IMR-90 (cell line): ENCODE data around the gene KLHL6. TPM values are rescaled to one million over a fixed set of nuclear protein-coding genes. Genes with fewer than 3 reads are reported as not detected.

ENCODE experiments used
- ATAC-seq: fragments of 200-7000 bp; cut with Tn5 transposase; 2 replicates; pipeline ENCODE4 v1.9.1; 2020; ENCODE audit warnings: low read depth, mild to moderate bottlenecking, moderate library complexity
- BruUV-seq: library from RNA; stranded (reverse); fragments of 400-500 nt; replicated peaks from 2 replicates; lab custom pipeline; 2021; lab: Mats Ljungman, UMichigan
- CTCF ChIA-PET: fragments of 300-600 bp; formaldehyde crosslinking; extraction: SDS; loops from one replicate; lab custom pipeline; 2021; ENCODE audit warnings: antibody characterized with exemption; lab: Yijun Ruan, JAX
- POLR2A ChIA-PET: fragments of 300-600 bp; sonication (Branson Sonifier 250); formaldehyde crosslinking; loops from one replicate; lab custom pipeline; 2022; ENCODE audit warnings: antibody characterized with exemption; ENCODE audit not compliant: unreplicated experiment; lab: Charles Lee
- DNase-seq: peaks from one replicate; pipeline ENCODE4 v3.0.0; 2013
- H2AFZ ChIP-seq: replicated peaks from 2 replicates; pipeline ENCODE3; 2013; ENCODE audit warnings: low read length, mild to moderate bottlenecking; ENCODE audit not compliant: poor library complexity
- H2AK5ac ChIP-seq: 2 replicates; pipeline ENCODE4 v1.6.1; 2013; ENCODE audit warnings: low read depth, low read length, inconsistent platforms
- H2AK9ac ChIP-seq: replicated peaks from 2 replicates; pipeline ENCODE3; 2013; ENCODE audit warnings: mild to moderate bottlenecking, low read depth, low read length, moderate library complexity; ENCODE audit not compliant: poor library complexity
- H2BK120ac ChIP-seq: 2 replicates; pipeline ENCODE4 v1.6.1; 2013; ENCODE audit warnings: low read depth, low read length, inconsistent platforms
- H2BK15ac ChIP-seq: 3 replicates; pipeline ENCODE4 v1.6.1; 2013; ENCODE audit warnings: low read depth, low read length, inconsistent platforms
- H2BK20ac ChIP-seq: 2 replicates; pipeline ENCODE4 v1.6.1; 2013; ENCODE audit warnings: low read depth, mild to moderate bottlenecking, inconsistent platforms, low read length, moderate library complexity
- H2BK5ac ChIP-seq: 2 replicates; pipeline ENCODE4 v1.6.1; 2013; ENCODE audit warnings: mild to moderate bottlenecking, low read depth, low read length, inconsistent platforms; ENCODE audit not compliant: poor library complexity, severe bottlenecking
- H3K14ac ChIP-seq: replicated peaks from 2 replicates; pipeline ENCODE4 v1.6.1; 2013; ENCODE audit warnings: low read depth, low read length, inconsistent platforms
- H3K18ac ChIP-seq: 2 replicates; pipeline ENCODE4 v1.6.1; 2013; ENCODE audit warnings: low read depth, low read length, control low read depth
- H3K23ac ChIP-seq: 2 replicates; pipeline ENCODE4 v1.6.1; 2013; ENCODE audit warnings: low read depth, low read length, inconsistent platforms
- H3K27ac ChIP-seq: 2 replicates; pipeline ENCODE4 v1.5.1; 2013; ENCODE audit warnings: mild to moderate bottlenecking, control low read depth, low read length; ENCODE audit not compliant: insufficient read depth
- H3K27me3 ChIP-seq: 2 replicates; pipeline ENCODE4 v1.6.1; 2013; ENCODE audit warnings: low read length; ENCODE audit not compliant: control insufficient read depth, insufficient read depth
- H3K36me3 ChIP-seq: 2 replicates; pipeline ENCODE4 v1.6.1; 2013; ENCODE audit warnings: low read length, mixed read lengths; ENCODE audit not compliant: control insufficient read depth, insufficient read depth
- H3K4ac ChIP-seq: 2 replicates; pipeline ENCODE4 v1.6.1; 2013; ENCODE audit warnings: low read depth, low read length, inconsistent platforms
- H3K4me1 ChIP-seq: 2 replicates; pipeline ENCODE4 v1.6.1; 2013; ENCODE audit warnings: low read length, mixed read lengths; ENCODE audit not compliant: control insufficient read depth, insufficient read depth
- H3K4me2 ChIP-seq: 2 replicates; pipeline ENCODE4 v1.6.1; 2013; ENCODE audit warnings: low read depth, mild to moderate bottlenecking, control low read depth, low read length, moderate library complexity
- H3K4me3 ChIP-seq: 2 replicates; pipeline ENCODE4 v1.5.1; 2013; ENCODE audit warnings: low read depth, mild to moderate bottlenecking, control low read depth, low read length, moderate library complexity; ENCODE audit not compliant: insufficient read depth
- H3K56ac ChIP-seq: 2 replicates; pipeline ENCODE4 v1.6.1; 2013; ENCODE audit warnings: low read length, inconsistent platforms; ENCODE audit not compliant: insufficient read depth; ENCODE audit errors: extremely low read depth
- H3K79me1 ChIP-seq, 2 experiments: 2 replicates each; pipeline ENCODE4 v1.6.1; 2013; ENCODE audit warnings: low read length in 2 of 2, inconsistent platforms in 1 of 2, low read depth in 1 of 2
- H3K9ac ChIP-seq: 2 replicates; pipeline ENCODE4 v1.6.1; 2013; ENCODE audit warnings: low read depth, low read length, control low read depth
- H3K9me1 ChIP-seq: 2 replicates; pipeline ENCODE4 v1.6.1; 2013; ENCODE audit warnings: low read length, inconsistent platforms; ENCODE audit not compliant: insufficient read depth
- H3K9me3 ChIP-seq: 2 replicates; pipeline ENCODE4 v1.6.1; 2013; ENCODE audit warnings: low read length; ENCODE audit not compliant: control insufficient read depth, insufficient read depth
- H4K20me1 ChIP-seq: 2 replicates; pipeline ENCODE4 v1.6.1; 2013; ENCODE audit warnings: low read length, inconsistent platforms; ENCODE audit not compliant: insufficient read depth
- H4K5ac ChIP-seq: 2 replicates; pipeline ENCODE4 v1.6.1; 2013; ENCODE audit warnings: mild to moderate bottlenecking, low read depth, low read length, control low read depth
- H4K8ac ChIP-seq, 2 experiments: 2 replicates each; pipeline ENCODE4 v1.6.1; 2013; ENCODE audit warnings: low read depth in 2 of 2, low read length in 2 of 2, control low read depth in 1 of 2, inconsistent platforms in 1 of 2
- H4K91ac ChIP-seq: 2 replicates; pipeline ENCODE4 v1.6.1; 2013; ENCODE audit warnings: low read depth, low read length, inconsistent platforms; ENCODE audit not compliant: insufficient read depth
- BHLHE40 ChIP-seq: fragments of 150-350 bp; IDR thresholded peaks from 2 replicates; pipeline ENCODE4 v1.6.1; 2016; ENCODE audit warnings: mild to moderate bottlenecking, low read depth, low read length
- CHD1 ChIP-seq: IDR thresholded peaks from 2 replicates; pipeline ENCODE4 v1.6.1; 2012; ENCODE audit warnings: low read depth, low read length, improper control_type of control experiment
- MAFK ChIP-seq: IDR thresholded peaks from 2 replicates; pipeline ENCODE4 v1.6.1; 2012; ENCODE audit warnings: low read depth, low read length, improper control_type of control experiment
- MAZ ChIP-seq: IDR thresholded peaks from 2 replicates; pipeline ENCODE4 v1.6.1; 2012; ENCODE audit warnings: low read depth, mild to moderate bottlenecking, low read length, improper control_type of control experiment, moderate library complexity, borderline replicate concordance
- MXI1 ChIP-seq: IDR thresholded peaks from 2 replicates; pipeline ENCODE4 v1.6.1; 2012; ENCODE audit warnings: low read depth, mild to moderate bottlenecking, low read length, moderate library complexity, borderline replicate concordance
- POLR2A ChIP-seq: IDR thresholded peaks from 2 replicates; pipeline ENCODE4 v1.6.1; 2012; ENCODE audit warnings: mild to moderate bottlenecking, low read depth, low read length
- RFX5 ChIP-seq: IDR thresholded peaks from 2 replicates; pipeline ENCODE4 v1.8.0; 2012; ENCODE audit warnings: low read depth, mild to moderate bottlenecking, low read length, moderate library complexity
- WGBS, 2 experiments: methylation state at CpG; one replicate each; pipeline versions ENCODE4 v1.1.5 to v1.1.7; 2013; ENCODE audit warnings: missing lambda C conversion rate in 2 of 2; ENCODE audit not compliant: insufficient read length in 1 of 2; ENCODE audit errors: extremely low coverage in 2 of 2; 5-methylcytosine and 5-hydroxymethylcytosine counted together
- dilution Hi-C: fragments of 300-500 bp; cut with HindIII; formaldehyde crosslinking; loops from one replicate; pipeline ENCODE4 v1.14.3; 2018; ENCODE audit warnings: low sequenced_read_pairs; ENCODE audit not compliant: unreplicated experiment
- in situ Hi-C: fragments of 300-500 bp; cut with MboI; formaldehyde crosslinking; loops from 3 replicates; pipeline ENCODE4 v1.14.3; 2019; ENCODE audit warnings: low sequenced_read_pairs, inconsistent platforms, mixed read lengths
- intact Hi-C: fragments of 100-400 bp; cut with micrococcal nuclease; formaldehyde crosslinking; loops from 2 replicates; pipeline ENCODE4 v1.10.0; 2022
- polyA plus RNA-seq, 3 experiments: library from polyadenylated mRNA; depleted of rRNA; stranded (reverse); fragments of >200 nt; gene quantifications; 2 replicates each; pipeline ENCODE4 v1.2.3, GENCODE V29; 2012; ENCODE audit warnings: low replicate concordance in 1 of 3
- total RNA-seq: library from RNA; depleted of rRNA; stranded (reverse); fragments of >200 nt; gene quantifications from 2 replicates; pipeline ENCODE4 v1.2.3, GENCODE V29; 2012
- TF ChIP-seq, protein P1 (sequence below): fragments of 150-350 bp; IDR thresholded peaks from 2 replicates; pipeline ENCODE4 v1.6.1; 2016; ENCODE audit warnings: low read depth, mild to moderate bottlenecking, low read length, moderate library complexity, borderline replicate concordance

Gene KLHL6
- total and polyA plus RNA-seq, 2 of the 4 experiments (the other 2 are of a cell fraction): not detected

GRCh38 chr3:183536238-183536880 lies 19.1 kb downstream of the KLHL6 start:
- Histone ChIP-seq H4K8ac (no peak overlapping the region), H3K23ac (no peak overlapping the region), H3K4me3 (no peak overlapping the region), H2BK120ac (no peak overlapping the region), H3K36me3 (no peaks in the 10 kb centered on the region), H3K9me3 (peaks cover 2% of the 10 kb centered on the region), H3K79me1 (no peaks in the 10 kb centered on the region), H3K4me2 (no peak overlapping the region), H3K27ac (no peak overlapping the region), H2AK9ac (peak overlapping the region; percentile 70), H2BK20ac (no peak overlapping the region), H3K9me1 (no peaks in the 10 kb centered on the region), H3K4ac (no peak overlapping the region), H4K20me1 (no peaks in the 10 kb centered on the region), H2BK15ac (no peak overlapping the region), H4K5ac (no peak overlapping the region), H2AFZ (peak overlapping the region; percentile 14), H3K9ac (no peak overlapping the region), H3K14ac (no peak overlapping the region), H4K91ac (no peak overlapping the region), H3K18ac (no peak overlapping the region), H3K27me3 (peaks cover 21% of the 10 kb centered on the region), H2BK5ac (no peak overlapping the region), H3K4me1 (peaks cover 4% of the 10 kb centered on the region; the same call in 1 of the 2 replicates), H2AK5ac (no peak overlapping the region), H3K56ac (no peak overlapping the region)
- 78% methylated on average over 2 of the region's 9 CpGs; no CpG with 5 or more reads in 1 of the 2 experiments for WGBS, 2 experiments
- ATAC-seq (no peak), DNase-seq (no peak)
- intact Hi-C loops (no loop called here), dilution Hi-C loops (no loop called here), in situ Hi-C loops (no loop called here)
- ChIA-PET CTCF (no interaction called here), POLR2A (no interaction called here)
- TF ChIP-seq, protein P1, sequence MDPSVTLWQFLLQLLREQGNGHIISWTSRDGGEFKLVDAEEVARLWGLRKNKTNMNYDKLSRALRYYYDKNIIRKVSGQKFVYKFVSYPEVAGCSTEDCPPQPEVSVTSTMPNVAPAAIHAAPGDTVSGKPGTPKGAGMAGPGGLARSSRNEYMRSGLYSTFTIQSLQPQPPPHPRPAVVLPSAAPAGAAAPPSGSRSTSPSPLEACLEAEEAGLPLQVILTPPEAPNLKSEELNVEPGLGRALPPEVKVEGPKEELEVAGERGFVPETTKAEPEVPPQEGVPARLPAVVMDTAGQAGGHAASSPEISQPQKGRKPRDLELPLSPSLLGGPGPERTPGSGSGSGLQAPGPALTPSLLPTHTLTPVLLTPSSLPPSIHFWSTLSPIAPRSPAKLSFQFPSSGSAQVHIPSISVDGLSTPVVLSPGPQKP: no peak
- TF ChIP-seq CHD1 (no peak), POLR2A (no peak), RFX5 (no peak), BHLHE40 (no peak), MAZ (no peak), MAFK (no peak), MXI1 (no peak)
- no TSS peak for BruUV-seq
